Omental fat pad (tissue), 4 donors: Measurements from ENCODE around the gene RSRC2. TPM values are rescaled to one million over a fixed set of nuclear protein-coding genes. Genes with fewer than 3 reads are reported as not detected.

Source experiments
- ATAC-seq: fragments of 150-250 bp; one replicate; pipeline ENCODE4 v1.9.1; 2016; ENCODE audit warnings: mild to moderate bottlenecking, moderate library complexity; ENCODE audit not compliant: low FRiP score
- DNase-seq: peaks from one replicate; pipeline ENCODE4 v3.0.0-alpha.2; 2019; ENCODE audit warnings: low spot score
- small RNA-seq: library from RNA; depleted of rRNA; stranded (forward); fragments of <200 nt; gene quantifications from one replicate; pipeline ENCODE3, GENCODE V24; 2016
- total RNA-seq, 4 donors: library from RNA; depleted of rRNA; stranded (reverse); fragments of >200 nt; gene quantifications; one replicate each; pipeline ENCODE4 v1.1.0, GENCODE V29; 2016
- TF ChIP-seq, protein P1 (sequence below), 3 donors: fragments of 450-650 bp; IDR thresholded peaks; one replicate each; pipeline ENCODE4 v1.5.1; 2016 to 2017; ENCODE audit warnings: antibody characterized with exemption in 3 of 3, mild to moderate bottlenecking in 3 of 3, moderate library complexity in 2 of 3

Gene RSRC2
- total RNA-seq, 4 donors from 2014 or later, result 59.4 to 126 (median 100.0) TPM

DNA sequence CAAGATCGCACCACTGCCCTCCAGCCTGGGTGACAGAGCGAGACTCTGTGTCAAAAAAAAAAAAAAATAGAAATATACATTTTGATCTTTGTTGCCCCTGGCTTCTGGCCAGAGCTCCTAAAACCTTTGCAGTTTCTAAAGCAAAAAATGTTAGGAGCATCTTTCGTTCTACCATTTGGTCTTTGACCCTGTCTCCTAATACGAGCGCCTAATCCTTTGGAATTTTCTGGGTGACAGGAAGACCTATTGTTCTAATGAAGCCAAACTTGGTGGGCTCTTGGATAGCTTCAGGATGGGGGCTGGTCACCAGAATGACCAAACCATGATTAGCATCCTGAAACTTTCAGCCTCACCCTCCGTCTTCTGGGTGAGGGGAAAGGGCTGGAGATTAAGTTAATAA is 72.0 kb downstream of the RSRC2 start:
- TF ChIP-seq, protein P1, sequence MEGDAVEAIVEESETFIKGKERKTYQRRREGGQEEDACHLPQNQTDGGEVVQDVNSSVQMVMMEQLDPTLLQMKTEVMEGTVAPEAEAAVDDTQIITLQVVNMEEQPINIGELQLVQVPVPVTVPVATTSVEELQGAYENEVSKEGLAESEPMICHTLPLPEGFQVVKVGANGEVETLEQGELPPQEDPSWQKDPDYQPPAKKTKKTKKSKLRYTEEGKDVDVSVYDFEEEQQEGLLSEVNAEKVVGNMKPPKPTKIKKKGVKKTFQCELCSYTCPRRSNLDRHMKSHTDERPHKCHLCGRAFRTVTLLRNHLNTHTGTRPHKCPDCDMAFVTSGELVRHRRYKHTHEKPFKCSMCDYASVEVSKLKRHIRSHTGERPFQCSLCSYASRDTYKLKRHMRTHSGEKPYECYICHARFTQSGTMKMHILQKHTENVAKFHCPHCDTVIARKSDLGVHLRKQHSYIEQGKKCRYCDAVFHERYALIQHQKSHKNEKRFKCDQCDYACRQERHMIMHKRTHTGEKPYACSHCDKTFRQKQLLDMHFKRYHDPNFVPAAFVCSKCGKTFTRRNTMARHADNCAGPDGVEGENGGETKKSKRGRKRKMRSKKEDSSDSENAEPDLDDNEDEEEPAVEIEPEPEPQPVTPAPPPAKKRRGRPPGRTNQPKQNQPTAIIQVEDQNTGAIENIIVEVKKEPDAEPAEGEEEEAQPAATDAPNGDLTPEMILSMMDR (IDR thresholded peaks at IDR 0.05), result no peak
- ATAC-seq, result no peak
- DNase-seq, result no peak

DNA sequence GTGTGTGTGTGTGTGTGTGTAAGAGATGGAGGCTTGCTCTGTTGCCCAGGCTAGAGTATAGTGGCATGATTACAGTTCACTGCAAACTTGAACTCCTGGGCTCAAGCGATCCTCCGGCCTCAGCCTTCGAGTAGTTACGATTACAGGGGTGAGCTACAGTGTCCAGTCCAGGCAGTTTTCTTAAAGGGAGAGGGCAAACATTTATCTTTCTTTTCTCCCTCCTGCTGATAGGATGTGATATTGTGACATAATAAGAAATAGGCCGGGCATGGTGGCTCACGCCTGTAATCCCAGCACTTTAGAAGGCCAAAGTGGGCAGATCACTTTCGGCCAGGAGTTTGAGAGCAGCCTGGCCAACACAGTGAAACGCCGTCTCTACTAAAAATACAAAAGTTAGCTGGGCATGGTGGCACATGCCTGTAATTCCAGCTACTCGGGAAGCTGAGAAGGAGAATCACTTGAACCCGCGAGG is 72.5 kb downstream of the RSRC2 start:
- no peak for ATAC-seq
- no peak for DNase-seq
- TF ChIP-seq, protein P1 (IDR thresholded peaks at IDR 0.05), result no peak

Small RNAs within 50 kb of the gene (small RNA-seq; reads per million reads assigned to genes)
- gene AC026333.1, result not detected
- not detected for gene RF00411

Other genes starting within 250 kb of the RSRC2 start
- 100 to 1,000 TPM in 1 of 4 donors, 10 to 100 TPM in 3; 72.8 to 189 (median 91.7) TPM for gene CLIP1, start 104.3 kb downstream of the RSRC2 start, total RNA-seq
- 10 to 100 TPM; 15.4 to 38.5 (median 22.9) TPM for gene ZCCHC8, start 26.0 kb downstream of the RSRC2 start, total RNA-seq
- gene KNTC1, start 313 bp upstream of the RSRC2 start, total RNA-seq, result 10 to 100 TPM in 3 of 4 donors, 1 to 10 TPM in 1; 7.4 to 24.4 (median 11.9) TPM
- 10 to 100 TPM in 3 of 4 donors, 1 to 10 TPM in 1; 5.5 to 68.7 (median 19.2) TPM for gene HCAR2, start 176.4 kb upstream of the RSRC2 start, total RNA-seq
- 10 to 100 TPM in 1 of 4 donors, 1 to 10 TPM in 3; 1.8 to 23.1 (median 3.5) TPM for gene HCAR3, start 189.9 kb upstream of the RSRC2 start, total RNA-seq
- 10 to 100 TPM in 2 of 4 donors, 1 to 10 TPM in 2; 4.2 to 17.3 (median 9.9) TPM for gene HCAR1, start 203.9 kb upstream of the RSRC2 start, total RNA-seq
- 10 to 100 TPM; 18.2 to 26.5 (median 22.2) TPM for gene DENR, start 225.9 kb upstream of the RSRC2 start, total RNA-seq
- gene CCDC62, start 247.6 kb upstream of the RSRC2 start, total RNA-seq, result 1 to 10 TPM in 2 of 4 donors, under 1 TPM in 2; 0.72 to 1.4 (median 1.1) TPM